Esophagus squamous epithelium (tissue), 4 donors: ENCODE data around the gene OPALIN.

ENCODE experiments used
- CTCF ChIP-seq, 6 experiments: fragments of 450-650 bp in 4 of 6; fragments of 200-600 bp in 2 of 6; sonication (generic) in 2 of 6; IDR thresholded peaks; one replicate each; pipeline ENCODE4 v1.5.1; 2016 to 2019; ENCODE audit warnings: antibody characterized with exemption in 6 of 6, mild to moderate bottlenecking in 4 of 6, moderate library complexity in 4 of 6
- POLR2A ChIP-seq, 4 donors: fragments of 450-650 bp; IDR thresholded peaks; one replicate each; pipeline ENCODE4 v1.6.1; 2017; ENCODE audit warnings: antibody characterized with exemption in 4 of 4, mild to moderate bottlenecking in 4 of 4, moderate library complexity in 3 of 4

- TF ChIP-seq POLR2A (IDR thresholded peaks at IDR 0.05) (no peak), CTCF (IDR thresholded peaks at IDR 0.05) (no peak)
These were observed 41.6 kb downstream of the OPALIN start for GRCh38 chr10:96317067-96317833.
